Measurements from ENCODE around the gene WFDC13. TPM values are rescaled to one million over a fixed set of nuclear protein-coding genes. Genes with fewer than 3 reads are reported as not detected.

WFDC13 gene
- polyA plus RNA-seq, 1 donor (not counting 4 experiments of a cell fraction or from before 2014, with no cell fraction given), result not detected

GRCh38 chr20:45742596-45742995 is 40.8 kb downstream of the WFDC13 start:
- no peak overlapping the region for H3K27ac ChIP-seq (ENCODE audit: control insufficient read depth, insufficient read depth, low read length)
- H4K20me1 ChIP-seq (ENCODE audit: control insufficient read depth, extremely low read depth, insufficient read depth, low read length), result no peaks in the 10 kb centered on the region
- no peaks in the 10 kb centered on the region for H3K79me2 ChIP-seq (ENCODE audit: control insufficient read depth, insufficient read depth, low read length)
- H3K27me3 ChIP-seq (ENCODE audit: control insufficient read depth, extremely low read depth, insufficient read depth, low read length), result no peaks in the 10 kb centered on the region
- DNase-seq (ENCODE audit: low read depth, low spot score) (no peak), FAIRE-seq (no peak)
- no peak overlapping the region for H2AFZ ChIP-seq (ENCODE audit: control insufficient read depth, low read length)
- H3K9me1 ChIP-seq (ENCODE audit: control insufficient read depth, extremely low read depth, insufficient read depth, low read length), result no peaks in the 10 kb centered on the region
- no peaks in the 10 kb centered on the region for H3K4me1 ChIP-seq (ENCODE audit: control insufficient read depth, extremely low read depth, insufficient read depth, low read length)
- no peak overlapping the region for H3K9ac ChIP-seq (ENCODE audit: control insufficient read depth, extremely low read depth, insufficient read depth, low read length)
- H3K36me3 ChIP-seq (ENCODE audit: control insufficient read depth in 2 of 2, extremely low read depth in 1 of 2, insufficient read depth in 2 of 2, low read length in 2 of 2), result no peaks in the 10 kb centered on the region
- H3K9me3 ChIP-seq (ENCODE audit: control insufficient read depth, low read depth, low read length), result no peaks in the 10 kb centered on the region
- H3K4me3 ChIP-seq (ENCODE audit: control insufficient read depth in 2 of 3, extremely low read depth in 1 of 3, insufficient read depth in 2 of 3, low read depth in 1 of 3, low read length in 3 of 3), result no peak overlapping the region
- no peak overlapping the region for H3K4me2 ChIP-seq (ENCODE audit: control insufficient read depth, extremely low read depth, insufficient read depth, low read depth, low read length)
- dilution Hi-C loops (cut with MboI; ENCODE audit: extremely low pct_ligation_motif_present, low sequenced_read_pairs), result no loop called here
- no peak for TF ChIP-seq EZH2 (IDR thresholded peaks at IDR 0.05; ENCODE audit: low read length)
- TF ChIP-seq CTCF (optimal IDR thresholded peaks at IDR 0.05 in 1 of 3, IDR thresholded peaks at IDR 0.05 in 1 of 3, conservative IDR thresholded peaks at IDR 0.05 in 1 of 3; ENCODE audit: extremely low read depth in 1 of 3, insufficient read depth in 2 of 3, low read length in 3 of 3), result no peak

GRCh38 chr20:45745015-45745414 is 43.2 kb downstream of the WFDC13 start:
- H3K4me3 ChIP-seq (ENCODE audit: control insufficient read depth in 2 of 3, extremely low read depth in 1 of 3, insufficient read depth in 2 of 3, low read depth in 1 of 3, low read length in 3 of 3), result no peak overlapping the region
- H3K4me1 ChIP-seq (ENCODE audit: control insufficient read depth, extremely low read depth, insufficient read depth, low read length), result no peaks in the 10 kb centered on the region
- H4K20me1 ChIP-seq (ENCODE audit: control insufficient read depth, extremely low read depth, insufficient read depth, low read length), result no peaks in the 10 kb centered on the region
- H3K27me3 ChIP-seq (ENCODE audit: control insufficient read depth, extremely low read depth, insufficient read depth, low read length), result no peaks in the 10 kb centered on the region
- no peak for DNase-seq (ENCODE audit: low read depth, low spot score)
- no peak overlapping the region for H3K9ac ChIP-seq (ENCODE audit: control insufficient read depth, extremely low read depth, insufficient read depth, low read length)
- no peaks in the 10 kb centered on the region for H3K79me2 ChIP-seq (ENCODE audit: control insufficient read depth, insufficient read depth, low read length)
- H3K36me3 ChIP-seq (ENCODE audit: control insufficient read depth in 2 of 2, extremely low read depth in 1 of 2, insufficient read depth in 2 of 2, low read length in 2 of 2), result no peaks in the 10 kb centered on the region
- H2AFZ ChIP-seq (ENCODE audit: control insufficient read depth, low read length), result no peak overlapping the region
- H3K27ac ChIP-seq (ENCODE audit: control insufficient read depth, insufficient read depth, low read length), result no peak overlapping the region
- H3K4me2 ChIP-seq (ENCODE audit: control insufficient read depth, extremely low read depth, insufficient read depth, low read depth, low read length), result no peak overlapping the region
- no peaks in the 10 kb centered on the region for H3K9me1 ChIP-seq (ENCODE audit: control insufficient read depth, extremely low read depth, insufficient read depth, low read length)
- TF ChIP-seq EZH2 (IDR thresholded peaks at IDR 0.05; ENCODE audit: low read length) (no peak), CTCF (optimal IDR thresholded peaks at IDR 0.05 in 1 of 3, IDR thresholded peaks at IDR 0.05 in 1 of 3, conservative IDR thresholded peaks at IDR 0.05 in 1 of 3; ENCODE audit: extremely low read depth in 1 of 3, insufficient read depth in 2 of 3, low read length in 3 of 3) (no peak)
- FAIRE-seq, result no peak
- dilution Hi-C loops (cut with MboI; ENCODE audit: extremely low pct_ligation_motif_present, low sequenced_read_pairs), result no loop called here
- no peaks in the 10 kb centered on the region for H3K9me3 ChIP-seq (ENCODE audit: control insufficient read depth, low read depth, low read length)

All from keratinocyte (primary cell).